ENCODE results near the gene ATP2A2.

ATP2A2 gene

GRCh38 chr12:110286623-110287022 lies 5.6 kb downstream of the ATP2A2 start:
- FAIRE-seq (no peak), DNase-seq (ENCODE audit: extremely low spot score, insufficient read length, low read depth) (no peak)

GRCh38 chr12:110287986-110288385 lies 6.9 kb downstream of the ATP2A2 start:
- DNase-seq (ENCODE audit: extremely low spot score, insufficient read length, low read depth) = no peak
- no peak for FAIRE-seq

- DNase-seq (ENCODE audit: extremely low spot score, insufficient read length, low read depth) (no peak), FAIRE-seq (no peak)
These were observed 8.1 kb downstream of the ATP2A2 start for GRCh38 chr12:110289044-110289710.

GRCh38 chr12:110289711-110290078 lies 8.6 kb downstream of the ATP2A2 start:
- DNase-seq (ENCODE audit: extremely low spot score, insufficient read length, low read depth) (no peak), FAIRE-seq (no peak)

- DNase-seq (ENCODE audit: extremely low spot score, insufficient read length, low read depth) = no peak
- no peak for FAIRE-seq
These were observed 20.2 kb downstream of the ATP2A2 start for GRCh38 chr12:110301065-110301806.

- FAIRE-seq (no peak), DNase-seq (ENCODE audit: extremely low spot score, insufficient read length, low read depth) (no peak)
These were observed 23.1 kb downstream of the ATP2A2 start for GRCh38 chr12:110304061-110304551.

- no peak for DNase-seq (ENCODE audit: extremely low spot score, insufficient read length, low read depth)
- FAIRE-seq = no peak
These were observed 26.3 kb downstream of the ATP2A2 start for GRCh38 chr12:110307372-110307771.

GRCh38 chr12:110310763-110311162 lies 29.7 kb downstream of the ATP2A2 start:
- no peak for FAIRE-seq

GRCh38 chr12:110311903-110312302 lies 30.9 kb downstream of the ATP2A2 start:
- DNase-seq (ENCODE audit: extremely low spot score, insufficient read length, low read depth) (no peak), FAIRE-seq (no peak)

More at GRCh38 chr12:110310763-110311162, 29.7 kb downstream of the ATP2A2 start:
- no peak for DNase-seq (ENCODE audit: extremely low spot score, insufficient read length, low read depth)

GRCh38 chr12:110312581-110313360 lies 31.7 kb downstream of the ATP2A2 start:
- FAIRE-seq = no peak
- no peak for DNase-seq (ENCODE audit: extremely low spot score, insufficient read length, low read depth)

GRCh38 chr12:110314308-110314707 lies 33.3 kb downstream of the ATP2A2 start:
- DNase-seq (ENCODE audit: extremely low spot score, insufficient read length, low read depth) (no peak), FAIRE-seq (no peak)

- DNase-seq (ENCODE audit: extremely low spot score, insufficient read length, low read depth) = no peak
- FAIRE-seq = no peak
These were observed 35.8 kb downstream of the ATP2A2 start for GRCh38 chr12:110316861-110317260.

GRCh38 chr12:110317911-110318310 lies 36.9 kb downstream of the ATP2A2 start:
- FAIRE-seq (no peak), DNase-seq (ENCODE audit: extremely low spot score, insufficient read length, low read depth) (no peak)

GRCh38 chr12:110320550-110320949 lies 39.5 kb downstream of the ATP2A2 start:
- FAIRE-seq (no peak), DNase-seq (ENCODE audit: extremely low spot score, insufficient read length, low read depth) (no peak)

- FAIRE-seq (no peak), DNase-seq (ENCODE audit: extremely low spot score, insufficient read length, low read depth) (no peak)
These were observed 48.7 kb downstream of the ATP2A2 start for GRCh38 chr12:110329710-110330109.

GRCh38 chr12:110330124-110330523 lies 49.1 kb downstream of the ATP2A2 start:
- no peak for DNase-seq (ENCODE audit: extremely low spot score, insufficient read length, low read depth)
- no peak for FAIRE-seq

GRCh38 chr12:110330544-110330943 lies 49.5 kb downstream of the ATP2A2 start:
- FAIRE-seq (no peak), DNase-seq (ENCODE audit: extremely low spot score, insufficient read length, low read depth) (no peak)

GRCh38 chr12:110333201-110333600 lies 52.2 kb downstream of the ATP2A2 start:
- no peak for DNase-seq (ENCODE audit: extremely low spot score, insufficient read length, low read depth)
- FAIRE-seq = no peak

- FAIRE-seq (no peak), DNase-seq (ENCODE audit: extremely low spot score, insufficient read length, low read depth) (no peak)
These were observed 54.5 kb downstream of the ATP2A2 start for GRCh38 chr12:110335481-110336045.

- DNase-seq (ENCODE audit: extremely low spot score, insufficient read length, low read depth) (no peak), FAIRE-seq (no peak)
These were observed 57.1 kb downstream of the ATP2A2 start for GRCh38 chr12:110337912-110338710.
